Lower leg skin (tissue), 4 donors: ENCODE data around the gene AP5B1. TPM values are rescaled to one million over a fixed set of nuclear protein-coding genes. Genes with fewer than 3 reads are reported as not detected.
"Not testable (repeated sequence)": the region's sequence is repeated elsewhere in the genome, so short reads cannot be mapped to it uniquely, and the experiment has no call there.

Experiments used
- DNase-seq, 2 donors: peaks; one replicate each; pipeline ENCODE4 v3.0.0-alpha.2; 2019; ENCODE audit warnings: low spot score in 2 of 2
- H3K4me3 ChIP-seq: fragments of 200-600 bp; sonication (generic); 2 replicates; pipeline ENCODE4 v1.5.1; 2017; ENCODE audit warnings: mild to moderate bottlenecking, low read depth; ENCODE audit not compliant: poor library complexity, severe bottlenecking
- POLR2A ChIP-seq, 2 donors: fragments of 450-650 bp; IDR thresholded peaks; one replicate each; pipeline ENCODE4 v1.6.1; 2016 to 2017; ENCODE audit warnings: antibody characterized with exemption in 2 of 2, mild to moderate bottlenecking in 1 of 2, moderate library complexity in 1 of 2
- WGBS, 2 donors: methylation state at CpG; one replicate each; pipeline ENCODE4 v1.1.5; 2018; 5-methylcytosine and 5-hydroxymethylcytosine counted together
- intact Hi-C: fragments of 100-400 bp; cut with DNase I; formaldehyde crosslinking; loops from one replicate; pipeline ENCODE4 v1.15.0; 2023; ENCODE audit warnings: low total_unique reads
- total RNA-seq, 4 donors: library from RNA; depleted of rRNA; stranded (reverse); fragments of >200 nt; gene quantifications; one replicate each; pipeline ENCODE4 v1.1.0, GENCODE V29; 2016
- TF ChIP-seq, protein P1 (sequence below), 3 donors: fragments of 450-650 bp; IDR thresholded peaks; one replicate each; pipeline ENCODE4 v1.5.1; 2016; ENCODE audit warnings: antibody characterized with exemption in 3 of 3, mild to moderate bottlenecking in 3 of 3, moderate library complexity in 2 of 3

Gene AP5B1
- total RNA-seq, 4 donors from 2014 or later: 32.2 to 44.3 (median 39.7) TPM

DNA sequence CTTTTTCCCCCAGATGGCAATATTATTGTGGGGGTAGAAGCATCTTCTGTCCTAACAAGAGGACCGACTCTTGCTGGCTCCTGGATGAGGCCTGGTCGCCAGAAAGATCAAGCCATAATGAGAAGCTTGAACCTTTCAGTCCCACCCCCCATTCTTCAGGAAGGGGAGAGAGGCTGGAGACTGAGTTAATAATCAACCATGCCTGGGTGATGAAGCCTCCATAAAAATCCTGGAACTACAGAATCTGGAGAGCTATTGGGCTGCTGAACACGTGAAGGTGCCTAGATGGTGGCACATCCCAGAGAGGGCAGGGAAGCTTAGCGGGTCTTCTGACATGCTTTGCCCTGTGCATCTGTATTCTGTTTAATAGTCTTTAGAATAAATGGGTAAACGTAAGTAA lies 16.3 kb downstream of the AP5B1 start:
- TF ChIP-seq, protein P1, sequence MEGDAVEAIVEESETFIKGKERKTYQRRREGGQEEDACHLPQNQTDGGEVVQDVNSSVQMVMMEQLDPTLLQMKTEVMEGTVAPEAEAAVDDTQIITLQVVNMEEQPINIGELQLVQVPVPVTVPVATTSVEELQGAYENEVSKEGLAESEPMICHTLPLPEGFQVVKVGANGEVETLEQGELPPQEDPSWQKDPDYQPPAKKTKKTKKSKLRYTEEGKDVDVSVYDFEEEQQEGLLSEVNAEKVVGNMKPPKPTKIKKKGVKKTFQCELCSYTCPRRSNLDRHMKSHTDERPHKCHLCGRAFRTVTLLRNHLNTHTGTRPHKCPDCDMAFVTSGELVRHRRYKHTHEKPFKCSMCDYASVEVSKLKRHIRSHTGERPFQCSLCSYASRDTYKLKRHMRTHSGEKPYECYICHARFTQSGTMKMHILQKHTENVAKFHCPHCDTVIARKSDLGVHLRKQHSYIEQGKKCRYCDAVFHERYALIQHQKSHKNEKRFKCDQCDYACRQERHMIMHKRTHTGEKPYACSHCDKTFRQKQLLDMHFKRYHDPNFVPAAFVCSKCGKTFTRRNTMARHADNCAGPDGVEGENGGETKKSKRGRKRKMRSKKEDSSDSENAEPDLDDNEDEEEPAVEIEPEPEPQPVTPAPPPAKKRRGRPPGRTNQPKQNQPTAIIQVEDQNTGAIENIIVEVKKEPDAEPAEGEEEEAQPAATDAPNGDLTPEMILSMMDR (IDR thresholded peaks at IDR 0.05): no peak
- no peak for TF ChIP-seq POLR2A (IDR thresholded peaks at IDR 0.05)
- WGBS, 2 donors: 86 to 87% methylated on average over 5 of the region's 5 CpGs
- DNase-seq: no peak
- intact Hi-C loops: no loop called here
- H3K4me3 ChIP-seq: no peak overlapping the region

DNA sequence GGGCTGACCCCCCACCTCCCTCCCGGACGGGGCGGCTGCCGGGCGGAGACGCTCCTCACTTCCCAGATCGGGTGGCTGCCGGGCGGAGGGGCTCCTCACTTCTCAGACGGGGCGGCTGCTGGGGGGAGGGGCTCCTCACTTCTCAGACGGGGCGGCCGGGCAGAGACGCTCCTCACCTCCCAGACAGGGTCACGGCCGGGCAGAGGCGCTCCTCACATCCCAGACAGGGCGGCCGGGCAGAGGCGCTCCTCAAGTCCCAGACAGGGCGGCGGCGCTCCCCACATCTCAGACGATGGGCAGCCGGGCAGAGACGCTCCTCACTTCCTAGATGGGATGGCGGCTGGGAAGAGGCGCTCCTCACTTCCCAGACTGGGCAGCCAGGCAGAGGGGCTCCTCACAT lies 18.0 kb downstream of the AP5B1 start:
- 86 to 91% methylated on average over 12 to 28 of the region's 29 CpGs for WGBS, 2 donors
- H3K4me3 ChIP-seq, intact Hi-C loops: not testable (repeated sequence)
- DNase-seq: peak in 1 of 2 donors; percentile 39

DNA sequence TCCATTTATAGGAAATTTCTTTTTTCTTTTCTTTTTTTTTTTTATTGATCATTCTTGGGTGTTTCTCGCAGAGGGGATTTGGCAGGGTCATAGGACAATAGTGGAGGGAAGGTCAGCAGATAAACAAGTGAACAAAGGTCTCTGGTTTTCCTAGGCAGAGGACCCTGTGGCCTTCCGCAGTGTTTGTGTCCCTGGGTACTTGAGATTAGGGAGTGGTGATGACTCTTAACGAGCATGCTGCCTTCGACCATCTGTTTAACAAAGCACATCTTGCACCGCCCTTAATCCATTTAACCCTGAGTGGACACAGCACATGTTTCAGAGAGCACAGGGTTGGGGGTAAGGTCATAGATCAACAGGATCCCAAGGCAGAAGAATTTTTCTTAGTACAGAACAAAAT lies 18.6 kb downstream of the AP5B1 start:
- DNase-seq, H3K4me3 ChIP-seq, intact Hi-C loops: not testable (repeated sequence)
- 82 to 85% methylated on average over 5 of the region's 5 CpGs for WGBS, 2 donors

DNA sequence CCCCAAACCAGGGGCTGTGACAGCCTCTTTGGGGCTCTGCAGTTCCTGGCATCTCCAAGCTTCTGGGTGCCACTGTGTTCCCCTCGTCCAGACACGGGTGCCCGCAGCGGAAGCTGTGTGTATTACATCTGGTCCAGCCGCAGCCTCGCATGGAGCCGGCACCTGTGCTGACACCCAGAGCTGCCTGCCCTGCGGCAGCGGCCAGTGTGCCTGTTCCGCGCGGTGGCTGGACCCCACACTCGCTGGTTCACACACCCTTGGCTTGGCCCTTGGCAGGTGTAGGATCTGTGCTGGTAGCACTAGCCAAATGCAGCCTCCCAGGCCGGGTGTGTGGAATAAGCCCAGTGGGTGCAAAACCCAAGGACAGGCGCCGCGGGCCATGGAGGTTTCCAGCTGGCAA lies 35.7 kb downstream of the AP5B1 start:
- TF ChIP-seq POLR2A (IDR thresholded peaks at IDR 0.05): no peak
- 90 to 95% methylated on average over 17 of the region's 17 CpGs for WGBS, 2 donors

DNA sequence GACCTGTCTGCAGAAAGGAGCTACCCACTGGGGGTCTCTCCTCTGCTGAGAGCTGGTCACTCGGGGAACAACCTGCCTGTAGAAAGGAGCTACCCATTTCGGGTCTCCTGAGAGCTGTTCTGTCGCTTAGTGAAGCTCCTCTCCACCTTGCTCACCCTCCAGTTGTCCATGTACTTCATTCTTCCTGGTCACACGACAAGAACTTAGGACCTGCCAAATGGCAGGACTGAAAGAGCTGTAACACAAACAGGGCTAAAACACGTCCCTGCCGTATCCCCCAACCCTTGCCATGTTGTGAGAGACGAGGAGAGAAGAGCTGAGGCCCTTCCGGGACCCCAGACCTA lies 36.1 kb downstream of the AP5B1 start:
- WGBS, 2 donors: 80 to 82% methylated on average over 8 of the region's 8 CpGs
- H3K4me3 ChIP-seq: no peak overlapping the region
- TF ChIP-seq POLR2A (IDR thresholded peaks at IDR 0.05): no peak
- intact Hi-C loops: loop anchor here (5.0 kb wide), 1 partner anchor 433 kb away; no protein-coding TSS in a partner anchor
- DNase-seq: no peak

More for the DNA sequence above, 35.7 kb downstream of the AP5B1 start:
- H3K4me3 ChIP-seq: no peak overlapping the region
- intact Hi-C loops: loop anchor here (5.0 kb wide), 1 partner anchor 432 kb away; no protein-coding TSS in a partner anchor
- no peak for DNase-seq

DNA sequence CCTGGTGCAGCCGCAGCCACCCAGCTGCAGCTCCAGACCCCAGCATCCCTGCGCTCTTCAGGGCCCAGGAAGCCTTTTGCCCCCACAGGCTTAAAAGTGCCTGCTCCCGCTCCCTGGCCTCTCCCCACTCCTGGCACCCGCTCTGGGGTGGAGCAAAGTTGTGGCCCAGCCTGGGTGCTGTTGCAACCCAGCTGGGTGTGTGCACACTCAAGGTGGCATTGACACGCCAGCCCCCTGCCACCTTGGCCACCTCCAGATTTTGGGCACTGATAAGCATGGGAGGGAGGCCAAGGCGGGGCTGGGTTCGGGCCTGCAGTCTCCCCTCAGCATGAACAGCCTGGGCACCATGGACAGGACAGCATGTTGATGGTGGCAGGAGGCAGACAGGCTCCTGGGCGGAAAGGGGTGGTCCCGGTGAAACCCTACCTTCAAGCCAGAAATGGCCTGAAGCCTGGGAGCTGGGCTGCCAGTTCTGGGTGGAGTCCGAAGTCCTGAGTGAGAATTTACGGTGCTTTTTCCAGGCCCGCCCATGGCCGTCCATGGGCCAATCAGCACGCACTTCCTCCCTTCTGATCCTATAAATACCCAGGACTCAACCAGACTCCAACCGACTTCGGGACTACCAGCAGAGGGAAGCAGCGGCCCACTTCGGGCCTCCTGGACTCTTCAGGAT lies 36.6 kb downstream of the AP5B1 start:
- WGBS, 2 donors: 67 to 71% methylated on average over 14 to 18 of the region's 18 CpGs
- no peak for DNase-seq
- intact Hi-C loops: no loop called here
- no peak overlapping the region for H3K4me3 ChIP-seq
- TF ChIP-seq, protein P1 (IDR thresholded peaks at IDR 0.05): no peak
- TF ChIP-seq POLR2A (IDR thresholded peaks at IDR 0.05): no peak

DNA sequence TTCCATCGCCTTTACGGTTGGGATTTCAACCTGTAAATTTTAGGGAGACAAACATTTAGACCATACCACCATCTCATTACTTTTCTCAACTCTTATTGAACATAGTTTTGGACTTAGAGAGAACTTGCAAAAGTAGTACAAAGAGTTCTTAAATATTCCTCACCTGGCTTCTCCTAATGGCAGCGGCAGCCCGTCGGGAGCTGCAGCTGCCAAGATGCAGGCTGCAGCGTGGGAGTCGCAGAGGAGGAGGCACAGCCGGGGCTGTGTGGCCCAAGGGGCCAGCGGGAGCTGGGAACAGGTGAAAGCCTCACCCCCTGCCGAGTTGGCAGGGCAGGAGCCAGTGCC lies 37.1 kb downstream of the AP5B1 start:
- DNase-seq: no peak
- intact Hi-C loops: no loop called here
- no peak overlapping the region for H3K4me3 ChIP-seq
- WGBS, 2 donors: 47 to 71% methylated on average over 10 of the region's 10 CpGs
- no peak for TF ChIP-seq POLR2A (IDR thresholded peaks at IDR 0.05)
- TF ChIP-seq, protein P1 (IDR thresholded peaks at IDR 0.05): no peak

DNA sequence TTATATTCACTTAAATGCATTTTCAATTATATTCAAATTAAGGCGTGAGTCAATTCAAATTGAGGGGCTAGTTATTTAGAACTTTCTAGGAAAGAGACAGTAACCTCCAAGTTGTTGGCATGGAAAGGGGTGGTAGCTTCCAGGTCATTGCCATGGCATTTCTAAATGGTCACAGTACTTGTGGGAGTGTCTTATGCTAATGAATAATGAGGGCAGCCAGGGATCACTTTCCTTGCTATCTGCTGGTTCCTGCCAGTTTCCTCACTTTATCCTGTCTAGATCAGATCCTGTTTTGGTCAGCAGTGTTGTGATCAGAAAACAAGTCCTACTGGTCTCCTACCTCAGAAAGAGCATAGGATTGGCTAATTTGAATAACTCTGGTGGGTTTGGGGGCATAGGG lies 38.4 kb downstream of the AP5B1 start:
- H3K4me3 ChIP-seq: no peak overlapping the region
- 79 to 87% methylated on average over 1 of the region's 1 CpG for WGBS, 2 donors
- TF ChIP-seq POLR2A (IDR thresholded peaks at IDR 0.05): no peak
- TF ChIP-seq, protein P1 (IDR thresholded peaks at IDR 0.05): no peak
- no peak for DNase-seq
- intact Hi-C loops: no loop called here
